Caco-2 (cell line): ENCODE results near the gene MRM3. TPM values are rescaled to one million over a fixed set of nuclear protein-coding genes. Genes with fewer than 3 reads are reported as not detected.

ENCODE experiments used
- BruUV-seq: library from RNA; stranded (reverse); fragments of 400-500 nt; replicated peaks from 2 replicates; lab custom pipeline; 2021; lab: Mats Ljungman, UMichigan
- CTCF ChIA-PET: fragments of 300-600 bp; sonication (Branson Sonifier 250); formaldehyde crosslinking; loops from one replicate; lab custom pipeline; 2022; ENCODE audit warnings: antibody characterized with exemption; lab: Charles Lee
- POLR2A ChIA-PET: fragments of 300-600 bp; sonication (Branson Sonifier 250); formaldehyde crosslinking; loops from one replicate; lab custom pipeline; 2022; ENCODE audit warnings: antibody characterized with exemption; lab: Charles Lee
- DNase-seq, 2 experiments: peaks; one replicate each; pipeline versions ENCODE4 v3.0.0 to v3.0.0-alpha.2; 2020 to 2022
- H3K27me3 ChIP-seq: replicated peaks from 2 replicates; pipeline ENCODE4 v1.6.0; 2011; ENCODE audit warnings: low read length; ENCODE audit not compliant: control insufficient read depth, insufficient read depth
- H3K36me3 ChIP-seq: 2 replicates; pipeline ENCODE4 v1.5.1; 2011; ENCODE audit warnings: low read length; ENCODE audit not compliant: control insufficient read depth, insufficient read depth
- H3K4me1 ChIP-seq: fragments of 250-450 bp; sonication (Bioruptor Pico); 2 replicates; pipeline ENCODE4 v1.5.1; 2020; ENCODE audit warnings: mild to moderate bottlenecking
- H3K4me3 ChIP-seq: 2 replicates; pipeline ENCODE4 v1.5.1; 2011; ENCODE audit warnings: low read depth, mild to moderate bottlenecking, control low read depth, low read length
- H3K9me3 ChIP-seq: fragments of 250-450 bp; sonication (Bioruptor Pico); 2 replicates; pipeline ENCODE4 v1.5.1; 2020; ENCODE audit warnings: mild to moderate bottlenecking, moderate library complexity
- H3K27ac Mint-ChIP-seq: one replicate; pipeline ENCODE4 v1.8.0; 2022; ENCODE audit warnings: mixed read lengths; ENCODE audit not compliant: unreplicated experiment
- H3K27me3 Mint-ChIP-seq: one replicate; pipeline ENCODE4 v1.8.0; 2022; ENCODE audit warnings: mixed read lengths; ENCODE audit not compliant: insufficient read depth, unreplicated experiment
- H3K36me3 Mint-ChIP-seq: one replicate; pipeline ENCODE4 v1.8.0; 2022; ENCODE audit warnings: mild to moderate bottlenecking, mixed read lengths; ENCODE audit not compliant: insufficient read depth, unreplicated experiment
- H3K4me1 Mint-ChIP-seq: one replicate; pipeline ENCODE4 v1.8.0; 2022; ENCODE audit warnings: low read depth, mixed read lengths; ENCODE audit not compliant: unreplicated experiment
- H3K4me3 Mint-ChIP-seq: one replicate; pipeline ENCODE4 v1.8.0; 2022; ENCODE audit warnings: mild to moderate bottlenecking, moderate library complexity, mixed read lengths; ENCODE audit not compliant: unreplicated experiment
- H3K9me3 Mint-ChIP-seq: one replicate; pipeline ENCODE4 v1.8.0; 2022; ENCODE audit warnings: mixed read lengths; ENCODE audit not compliant: unreplicated experiment
- CTCF ChIP-seq, 2 experiments: fragments of 200-600 bp in 1 of 2; IDR thresholded peaks; 1 replicate in 1 of 2; 2 replicates in 1 of 2; pipeline versions ENCODE4 v1.5.1 to v1.8.0; 2011 to 2022; ENCODE audit warnings: antibody characterized with exemption in 1 of 2, control low read depth in 1 of 2, inconsistent platforms in 1 of 2, low read depth in 1 of 2, low read length in 1 of 2, mild to moderate bottlenecking in 1 of 2, moderate library complexity in 1 of 2; ENCODE audit not compliant: insufficient read depth in 1 of 2, severe bottlenecking in 1 of 2, unreplicated experiment in 1 of 2
- intact Hi-C: fragments of 100-400 bp; cut with micrococcal nuclease; formaldehyde crosslinking; loops from one replicate; pipeline ENCODE4 v1.10.0; 2022; ENCODE audit not compliant: unreplicated experiment
- total RNA-seq: library from RNA; stranded (reverse); gene quantifications from 2 replicates; pipeline ENCODE4 v1.2.3, GENCODE V29; 2022

Gene MRM3
- total RNA-seq, 1 experiment from 2014 or later: 14.1 TPM

DNA sequence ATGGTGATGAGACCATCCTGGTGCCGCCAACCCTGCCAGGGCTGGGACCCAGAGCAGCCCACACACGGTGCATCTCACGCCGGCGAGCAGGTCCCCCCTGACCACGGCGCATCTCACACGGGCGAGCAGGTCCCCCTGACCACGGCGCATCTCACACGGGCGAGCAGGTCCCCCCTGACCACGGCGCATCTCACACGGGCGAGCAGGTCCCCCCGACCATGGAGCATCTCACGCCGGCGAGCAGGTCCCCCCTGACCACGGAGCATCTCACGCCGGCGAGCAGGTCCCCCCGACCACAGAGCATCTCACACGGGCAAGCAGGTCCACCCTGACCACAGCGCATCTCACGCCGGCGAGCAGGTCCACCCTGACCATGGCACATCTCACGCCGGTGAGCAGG, 59.2 kb downstream of the MRM3 start:
- intact Hi-C loops: no loop called here
- peaks cover 12% of the 10 kb centered on the region for H3K9me3 Mint-ChIP-seq
- no peaks in the 10 kb centered on the region for H3K27me3 Mint-ChIP-seq
- POLR2A ChIA-PET: no interaction called here
- no peak for DNase-seq
- BruUV-seq: no TSS peak
- Histone ChIP-seq H3K4me1 (no peaks in the 10 kb centered on the region), H3K9me3 (no peaks in the 10 kb centered on the region; the same call in 1 of the 2 replicates), H3K4me3 (no peak overlapping the region), H3K36me3 (no peaks in the 10 kb centered on the region; the same call in 1 of the 2 replicates), H3K27me3 (no peaks in the 10 kb centered on the region)
- CTCF ChIA-PET: no interaction called here
- peaks cover 94% of the 10 kb centered on the region for H3K36me3 Mint-ChIP-seq
- no peak for TF ChIP-seq CTCF (IDR thresholded peaks at IDR 0.05; ENCODE audit: insufficient read depth in 1 of 2, low read depth in 1 of 2, low read length in 1 of 2, severe bottlenecking in 1 of 2, unreplicated experiment in 1 of 2)
- H3K4me1 Mint-ChIP-seq: no peaks in the 10 kb centered on the region
- H3K27ac Mint-ChIP-seq: peak overlapping the region; percentile 45
- H3K4me3 Mint-ChIP-seq: no peak overlapping the region

Other genes with a start within 250 kb of the MRM3 start
- gene VPS53, start 67.5 kb upstream of the MRM3 start, total RNA-seq: 37.1 and 41.3 TPM in 2 replicates
- 13.4 and 14.7 TPM in 2 replicates for gene TLCD3A, start 49.8 kb upstream of the MRM3 start, total RNA-seq
- gene GEMIN4, start 30.1 kb upstream of the MRM3 start, total RNA-seq: 19.1 and 20.3 TPM in 2 replicates
- gene GLOD4, start 73 bp upstream of the MRM3 start, total RNA-seq: 69.7 and 74.0 TPM in 2 replicates
- 68.4 and 76.7 TPM in 2 replicates for gene NXN, start 197.4 kb downstream of the MRM3 start, total RNA-seq
- gene TIMM22, start 214.8 kb downstream of the MRM3 start, total RNA-seq: 20.1 and 20.6 TPM in 2 replicates